GM19328 (cell line): ENCODE results near the gene AKR1C1.
"Not testable (repeated sequence)": the region's sequence is repeated elsewhere in the genome, so short reads cannot be mapped to it uniquely, and the experiment has no call there.

Experiments used
- ATAC-seq: cut with Tn5 transposase; IDR thresholded peaks from one replicate; pipeline ENCODE4 v1.9.1; 2021; ENCODE audit warnings: mild to moderate bottlenecking, moderate library complexity; ENCODE audit not compliant: unreplicated experiment

AKR1C1 gene

DNA sequence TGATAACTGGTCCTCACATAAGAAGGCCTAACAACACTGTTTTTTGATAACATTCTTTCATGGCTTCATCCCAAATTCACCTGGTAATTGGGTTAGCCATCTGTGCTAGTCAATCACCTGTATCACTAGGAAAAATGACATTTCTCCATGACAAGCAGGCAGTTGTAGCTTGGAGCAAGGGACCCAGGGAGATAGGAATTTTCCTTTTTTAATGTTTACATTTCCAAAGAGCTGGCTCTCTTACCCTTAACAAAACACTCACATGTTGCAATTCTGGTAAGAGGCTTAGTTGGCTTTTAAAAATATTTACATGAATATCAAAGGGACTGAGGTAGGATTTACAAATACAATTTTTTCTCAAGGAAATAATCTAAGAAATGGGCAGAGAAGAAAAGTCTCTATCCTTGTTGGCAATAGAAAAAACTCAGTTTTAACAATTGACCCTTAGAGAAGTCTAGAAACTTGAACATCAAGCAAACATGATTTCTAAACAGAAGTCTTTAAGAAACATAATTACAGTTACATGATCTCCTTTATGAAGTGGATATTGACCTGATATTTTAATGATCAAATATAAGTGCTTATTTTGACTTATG is 16.1 kb upstream of the AKR1C1 start:
- no peak for ATAC-seq

DNA sequence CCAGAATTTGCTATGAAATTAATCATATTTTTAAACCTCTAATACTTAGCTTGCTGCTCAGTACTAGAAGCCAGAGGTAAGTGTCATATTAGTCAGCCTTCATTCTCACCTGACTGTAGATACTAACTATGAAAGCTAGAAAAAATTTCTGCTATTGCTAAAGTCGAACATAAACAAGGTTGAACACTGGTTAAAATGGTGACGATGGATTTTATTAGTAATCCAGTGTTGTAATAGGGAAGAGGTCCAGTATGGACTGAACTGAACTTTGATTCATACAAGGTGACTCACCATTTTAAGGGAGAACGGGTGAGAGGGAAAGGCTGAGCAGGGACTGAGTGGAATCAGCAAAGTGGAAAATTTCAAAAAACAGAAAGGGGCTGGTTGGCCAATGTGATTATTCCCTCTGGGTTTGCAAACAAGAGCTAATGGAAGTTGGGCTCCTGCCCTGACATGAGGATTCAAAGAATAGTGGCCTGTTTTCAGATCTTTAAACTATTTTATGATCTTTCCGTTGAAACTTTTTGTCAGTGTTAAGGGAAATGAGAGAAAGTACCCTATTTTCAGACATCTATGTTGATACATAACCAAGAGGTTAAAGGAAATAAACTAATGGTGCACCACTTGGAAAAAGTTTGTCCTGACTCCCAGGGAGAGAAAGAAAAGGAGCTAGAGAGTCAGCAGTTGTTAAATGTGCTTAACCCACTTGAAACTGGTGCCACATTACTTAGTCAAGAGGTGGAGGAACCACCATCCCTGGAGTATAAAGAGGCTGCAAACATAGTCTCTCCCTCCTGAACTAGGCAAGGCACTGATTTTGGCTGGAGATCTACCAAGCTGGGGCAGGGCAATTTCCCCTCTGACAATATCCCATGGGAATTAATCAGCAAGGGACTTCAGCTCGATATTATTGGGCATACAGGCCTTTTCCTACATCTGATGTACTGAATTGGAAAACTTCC is 15.3 kb upstream of the AKR1C1 start:
- ATAC-seq = no peak

- not testable (repeated sequence) for ATAC-seq
These were observed 11.6 kb upstream of the AKR1C1 start for GRCh38 chr10:4951512-4952162.

DNA sequence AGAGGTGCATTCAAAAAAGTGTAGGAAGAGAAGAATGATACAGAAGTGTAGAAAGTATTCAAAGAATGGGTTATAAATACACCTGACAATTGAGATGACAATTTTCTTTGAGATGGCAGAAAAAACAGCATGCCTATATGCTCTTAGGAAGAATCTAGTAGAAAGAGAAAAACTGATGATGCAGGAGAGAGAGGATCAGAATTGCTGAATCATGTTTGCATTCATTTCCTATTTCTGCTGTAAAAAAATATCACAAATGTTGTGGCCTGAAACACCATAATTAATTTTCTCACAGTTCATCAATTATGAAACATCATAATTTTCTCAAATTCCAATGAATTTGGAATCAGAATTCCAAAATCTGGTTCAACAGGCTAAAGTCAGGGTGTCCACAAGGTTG is 9.8 kb upstream of the AKR1C1 start:
- no peak for ATAC-seq

DNA sequence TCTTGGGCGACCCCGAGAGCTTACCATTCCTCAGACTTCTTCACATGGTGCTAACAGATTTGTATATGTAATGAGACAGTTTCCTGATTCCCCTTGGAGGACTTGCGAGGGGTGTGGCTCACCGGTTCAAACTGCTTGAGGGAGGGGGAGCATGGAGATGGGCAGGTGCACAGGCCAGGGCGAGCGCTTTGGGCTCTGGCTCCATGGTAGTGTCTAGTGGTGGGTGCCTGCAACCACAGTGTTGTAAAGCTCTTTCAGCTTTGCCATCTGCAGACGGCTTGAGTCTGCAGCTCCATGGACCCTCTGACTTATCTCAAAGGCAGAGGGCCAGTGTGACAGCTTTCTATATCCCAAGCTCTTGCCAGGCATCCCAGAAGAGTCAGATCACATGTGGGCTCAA is 7.1 kb upstream of the AKR1C1 start:
- ATAC-seq = not testable (repeated sequence)

DNA sequence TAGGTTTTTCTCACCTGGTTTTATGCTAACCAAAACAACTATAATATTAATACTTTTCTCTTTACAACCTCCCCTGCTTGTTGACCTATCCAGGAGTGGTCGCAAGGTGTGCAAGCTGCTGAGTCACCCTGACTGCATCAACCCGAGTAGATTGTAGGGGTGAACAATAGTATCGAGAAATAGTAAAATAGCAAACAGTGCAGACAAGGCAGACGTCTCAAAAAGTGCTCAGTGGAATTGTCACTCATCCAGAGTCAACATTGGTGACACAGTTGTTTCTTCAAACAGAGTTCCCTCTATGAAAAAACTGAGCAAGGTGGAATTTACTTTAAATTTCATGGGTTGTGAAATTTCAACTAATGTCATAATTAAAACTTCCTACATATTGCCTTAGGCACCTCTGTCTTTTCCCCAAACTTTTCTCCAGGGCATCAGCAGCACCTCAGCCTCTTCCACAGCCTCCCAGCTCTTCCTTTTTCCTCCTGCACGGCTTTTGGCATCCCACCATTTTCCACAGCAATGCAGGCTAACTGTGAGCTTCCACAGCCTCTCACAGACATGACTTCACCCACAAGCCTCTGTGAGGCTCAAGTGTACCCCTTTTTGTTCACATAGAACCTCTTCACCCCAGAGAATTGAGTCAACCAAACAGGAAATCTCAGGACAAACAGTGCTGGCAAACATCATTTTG is 6.1 kb upstream of the AKR1C1 start:
- not testable (repeated sequence) for ATAC-seq

- ATAC-seq = not testable (repeated sequence)
These were observed 1.7 kb upstream of the AKR1C1 start for GRCh38 chr10:4961558-4961957.

GRCh38 chr10:4962308-4962707 is 907 bp upstream of the AKR1C1 start:
- not testable (repeated sequence) for ATAC-seq

DNA sequence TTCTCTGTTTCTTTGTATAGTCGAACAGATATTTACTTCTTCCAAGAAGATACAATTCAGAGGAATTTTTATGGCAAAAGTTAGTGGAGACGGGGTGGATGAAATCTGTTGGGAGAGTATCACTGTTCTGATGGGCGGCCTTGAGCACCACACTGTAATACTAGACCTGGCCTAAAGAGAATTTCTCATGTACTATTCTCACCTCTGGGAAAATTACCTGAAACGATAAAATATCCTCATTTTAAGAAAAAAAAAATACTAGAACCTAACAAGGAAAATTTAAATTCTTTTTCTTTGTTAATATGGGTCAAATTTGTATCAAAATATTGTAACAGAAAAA is 570 bp downstream of the AKR1C1 start:
- ATAC-seq = not testable (repeated sequence)

- ATAC-seq = not testable (repeated sequence)
These were observed 2.5 kb downstream of the AKR1C1 start for GRCh38 chr10:4965763-4966162.

GRCh38 chr10:4967189-4967588 is 4.0 kb downstream of the AKR1C1 start:
- not testable (repeated sequence) for ATAC-seq

GRCh38 chr10:4969289-4969688 is 6.1 kb downstream of the AKR1C1 start:
- ATAC-seq = not testable (repeated sequence)

GRCh38 chr10:4970362-4970761 is 7.1 kb downstream of the AKR1C1 start:
- not testable (repeated sequence) for ATAC-seq

DNA sequence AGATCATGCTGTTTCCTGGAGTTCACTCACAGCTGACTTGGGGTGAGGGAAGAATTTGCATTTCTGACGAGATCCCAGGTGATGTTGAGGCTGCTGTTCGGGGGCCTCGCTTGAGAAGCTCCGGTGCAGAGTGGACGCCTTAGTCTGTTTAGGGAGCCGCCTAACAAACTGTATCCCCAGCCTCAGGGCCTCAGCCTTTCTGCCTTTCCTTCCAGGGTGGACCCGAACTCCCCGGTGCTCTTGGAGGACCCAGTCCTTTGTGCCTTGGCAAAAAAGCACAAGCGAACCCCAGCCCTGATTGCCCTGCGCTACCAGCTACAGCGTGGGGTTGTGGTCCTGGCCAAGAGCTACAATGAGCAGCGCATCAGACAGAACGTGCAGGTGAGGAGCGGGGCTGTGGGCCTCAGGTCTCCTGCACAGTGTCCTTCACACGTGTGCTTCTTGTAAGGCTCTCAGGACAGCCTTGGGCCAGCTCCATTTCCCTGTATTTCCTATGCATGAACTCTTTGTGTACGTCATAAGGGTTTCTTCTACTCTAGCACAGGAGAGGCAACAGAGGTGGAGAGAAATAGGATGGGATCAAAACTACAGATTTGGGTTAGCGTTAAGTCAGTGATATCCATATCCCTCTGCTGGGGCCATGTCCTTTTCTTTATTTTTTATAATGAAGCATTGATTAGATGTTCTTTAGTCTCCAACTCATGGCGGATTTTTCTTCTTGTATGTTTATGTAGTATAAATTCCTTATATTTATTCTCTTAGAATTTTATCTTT is 9.3 kb downstream of the AKR1C1 start:
- ATAC-seq = not testable (repeated sequence)

- ATAC-seq = not testable (repeated sequence)
These were observed 10.1 kb downstream of the AKR1C1 start for GRCh38 chr10:4973294-4973693.

DNA sequence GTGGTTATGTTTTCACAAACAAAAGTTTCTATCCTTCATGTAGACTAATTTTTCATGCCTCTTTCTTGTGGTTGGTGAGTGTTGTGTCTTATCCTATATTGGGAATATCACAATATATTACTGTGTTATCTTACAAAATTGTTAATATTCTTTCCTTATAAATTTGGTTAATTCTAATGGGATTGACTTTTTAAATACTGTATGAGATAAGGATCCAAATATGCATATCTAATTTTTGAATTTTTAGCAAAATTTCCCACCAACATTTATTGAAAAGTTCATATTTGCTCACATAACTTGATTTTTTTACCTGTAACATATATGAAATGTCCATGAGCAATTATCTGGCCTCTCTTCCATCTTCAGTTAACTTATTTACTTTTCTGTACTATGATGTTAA is 11.2 kb downstream of the AKR1C1 start:
- ATAC-seq = not testable (repeated sequence)

DNA sequence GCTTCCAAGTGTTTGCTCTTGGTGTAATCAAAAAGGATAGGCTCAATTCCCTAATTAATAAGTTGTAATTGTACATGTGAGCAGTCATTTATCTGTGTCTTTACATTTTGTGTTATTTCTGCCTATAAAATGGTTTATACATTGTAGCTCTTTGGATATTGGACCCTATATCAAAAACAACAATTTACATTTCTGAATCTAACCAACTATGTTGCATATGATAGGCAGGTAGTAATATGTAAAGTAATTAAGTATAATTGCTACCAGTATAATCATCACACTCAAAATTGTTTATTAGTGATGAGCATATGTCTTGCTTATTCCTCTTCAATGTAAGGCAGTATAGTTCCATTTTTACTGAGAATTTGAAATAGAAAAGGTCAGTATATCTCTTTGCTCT is 13.8 kb downstream of the AKR1C1 start:
- ATAC-seq = no peak

- no peak for ATAC-seq
These were observed 15.7 kb downstream of the AKR1C1 start for GRCh38 chr10:4978870-4979269.

GRCh38 chr10:4980793-4981192 is 17.6 kb downstream of the AKR1C1 start:
- no peak for ATAC-seq

DNA sequence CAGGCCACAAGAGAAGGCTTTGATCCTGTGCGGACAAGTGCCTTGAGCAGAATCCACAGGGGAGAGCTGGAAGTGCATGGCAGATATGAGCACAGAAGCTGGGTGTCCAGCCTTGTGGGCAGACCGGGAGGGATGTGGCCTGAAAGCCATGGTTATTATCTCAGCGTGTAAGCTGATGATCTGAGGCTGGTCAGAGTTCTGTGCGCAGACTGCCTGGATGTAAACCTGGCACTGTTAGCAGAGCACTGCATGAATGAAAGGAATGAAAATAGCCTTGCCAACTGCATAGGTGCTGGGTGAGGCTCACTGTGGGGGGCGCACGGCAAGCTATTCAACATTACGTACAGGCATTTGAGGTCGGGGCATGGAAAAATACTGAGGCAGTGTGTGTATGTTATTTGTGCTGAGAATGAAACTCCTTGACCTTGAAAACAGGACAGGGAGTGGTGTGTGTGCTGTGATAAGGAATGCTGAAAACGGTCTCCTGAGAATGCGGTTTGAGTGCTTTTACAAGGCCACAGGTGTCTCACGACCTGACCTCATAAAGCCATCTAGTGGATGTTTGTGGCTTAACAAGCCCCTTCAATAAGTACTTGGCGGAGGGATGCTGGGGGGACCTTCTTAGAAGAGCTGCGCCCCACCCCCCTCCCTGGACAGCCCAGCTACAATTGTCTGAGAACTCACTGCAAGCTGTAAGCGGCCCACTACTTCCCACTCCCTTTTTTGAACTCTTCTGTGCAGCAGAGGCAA is 18.7 kb downstream of the AKR1C1 start:
- no peak for ATAC-seq
